Kidney (tissue), 14 donors: ENCODE measurements around the gene AOPEP. TPM values are rescaled to one million over a fixed set of nuclear protein-coding genes. Genes with fewer than 3 reads are reported as not detected.

ENCODE experiments used
- DNase-seq, 5 donors: peaks; one replicate each; pipeline ENCODE4 v3.0.0-alpha.2; 2013 to 2020
- FAIRE-seq: peaks from 2 replicates; lab custom pipeline; 2012; peaks lifted over from hg19 to GRCh38; lab: Jason Lieb, UNC
- H3K27ac ChIP-seq, 2 donors: one replicate each; pipeline ENCODE4 v1.7.0; 2013; ENCODE audit warnings: low read depth in 2 of 2, low read length in 2 of 2, inconsistent platforms in 1 of 2
- H3K27me3 ChIP-seq: one replicate; pipeline ENCODE4 v1.7.1; 2013; ENCODE audit warnings: low read length, inconsistent platforms; ENCODE audit not compliant: control insufficient read depth, insufficient read depth
- H3K36me3 ChIP-seq, 3 donors: one replicate each; pipeline versions ENCODE4 v1.7.0 to v1.7.1; 2013; ENCODE audit warnings: low read length in 3 of 3, control low read depth in 1 of 3, inconsistent platforms in 1 of 3; ENCODE audit not compliant: insufficient read depth in 3 of 3, control insufficient read depth in 2 of 3
- H3K4me1 ChIP-seq, 3 donors: one replicate each; pipeline versions ENCODE4 v1.7.0 to v1.7.1; 2013; ENCODE audit warnings: low read length in 3 of 3, inconsistent platforms in 1 of 3, low read depth in 1 of 3; ENCODE audit not compliant: control insufficient read depth in 2 of 3, insufficient read depth in 2 of 3
- H3K4me3 ChIP-seq, 3 donors: one replicate each; pipeline versions ENCODE4 v1.7.0 to v1.8.1; 2013; ENCODE audit warnings: low read length in 3 of 3, control low read depth in 1 of 3, inconsistent platforms in 1 of 3
- H3K9ac ChIP-seq, 3 donors: one replicate each; pipeline versions ENCODE4 v1.7.0 to v1.7.1; 2013; ENCODE audit warnings: low read length in 3 of 3, control low read depth in 1 of 3, inconsistent platforms in 1 of 3
- H3K9me3 ChIP-seq, 3 donors: one replicate each; pipeline versions ENCODE4 v1.7.0 to v1.7.1; 2013; ENCODE audit warnings: low read length in 3 of 3, control low read depth in 1 of 3, inconsistent platforms in 1 of 3; ENCODE audit not compliant: control insufficient read depth in 2 of 3, insufficient read depth in 1 of 3
- intact Hi-C: fragments of 100-400 bp; cut with DNase I; formaldehyde crosslinking; loops from one replicate; pipeline ENCODE4 v1.11.1; 2022
- polyA plus RNA-seq: library from polyadenylated mRNA; stranded (reverse); fragments of 350-450 nt; fragmentation: Illumina TruSeq; extraction: RNeasy Lipid Tissue Mini Kit (QIAGEN cat#74804); gene quantifications from one replicate; pipeline ENCODE4 v1.2.3, GENCODE V29; 2014; ENCODE audit warnings: low read depth, low replicate concordance; ENCODE audit not compliant: insufficient read depth
- total RNA-seq: library from RNA; stranded (reverse); fragmentation: NEBNext Ultra II Directional; extraction: Animal tissue kit (Norgen Biotek cat#: 25700); gene quantifications from one replicate; pipeline ENCODE4 v1.2.1, GENCODE V29; 2021
- TF ChIP-seq, protein P1 (sequence below): IDR thresholded peaks from 3 replicates; pipeline ENCODE4 v1.5.1; 2012; ENCODE audit warnings: mild to moderate bottlenecking, moderate library complexity, borderline replicate concordance; ENCODE audit not compliant: insufficient read depth; ENCODE audit errors: extremely low read depth
- donor health status: control.
- donor health status: control.
- donor health status: control.
- donor health status: control.
- donor health status: control.
- donor health status: DM: yes; HTN: yes; CAD: no.
- donor health status: Normal renal cell carcinoma (clear cell type).

AOPEP gene
- total and polyA plus RNA-seq, 2 donors from 2014 or later = 52.2 to 119 TPM

DNA sequence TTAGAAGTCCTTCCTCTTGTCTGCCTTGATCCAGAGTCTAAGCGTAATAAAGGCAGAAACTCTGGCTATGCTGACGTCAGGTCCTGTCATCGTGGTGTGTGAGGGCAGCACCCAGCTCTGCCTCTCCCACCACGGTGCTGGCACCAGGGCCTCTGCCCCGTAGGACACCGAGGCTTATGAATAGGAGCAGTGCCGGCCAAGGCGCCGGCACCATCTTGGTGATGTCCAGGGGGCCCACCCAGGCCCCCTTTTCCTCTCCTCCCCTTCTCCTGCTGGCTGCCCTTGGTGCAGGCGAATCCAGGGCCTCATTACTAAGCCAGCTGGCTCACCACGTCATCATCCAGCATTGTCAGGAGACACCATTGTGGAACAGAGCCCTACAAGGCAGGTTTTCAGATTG, 338.7 kb downstream of the AOPEP start:
- no peak overlapping the region for H3K4me3 ChIP-seq
- TF ChIP-seq, protein P1, sequence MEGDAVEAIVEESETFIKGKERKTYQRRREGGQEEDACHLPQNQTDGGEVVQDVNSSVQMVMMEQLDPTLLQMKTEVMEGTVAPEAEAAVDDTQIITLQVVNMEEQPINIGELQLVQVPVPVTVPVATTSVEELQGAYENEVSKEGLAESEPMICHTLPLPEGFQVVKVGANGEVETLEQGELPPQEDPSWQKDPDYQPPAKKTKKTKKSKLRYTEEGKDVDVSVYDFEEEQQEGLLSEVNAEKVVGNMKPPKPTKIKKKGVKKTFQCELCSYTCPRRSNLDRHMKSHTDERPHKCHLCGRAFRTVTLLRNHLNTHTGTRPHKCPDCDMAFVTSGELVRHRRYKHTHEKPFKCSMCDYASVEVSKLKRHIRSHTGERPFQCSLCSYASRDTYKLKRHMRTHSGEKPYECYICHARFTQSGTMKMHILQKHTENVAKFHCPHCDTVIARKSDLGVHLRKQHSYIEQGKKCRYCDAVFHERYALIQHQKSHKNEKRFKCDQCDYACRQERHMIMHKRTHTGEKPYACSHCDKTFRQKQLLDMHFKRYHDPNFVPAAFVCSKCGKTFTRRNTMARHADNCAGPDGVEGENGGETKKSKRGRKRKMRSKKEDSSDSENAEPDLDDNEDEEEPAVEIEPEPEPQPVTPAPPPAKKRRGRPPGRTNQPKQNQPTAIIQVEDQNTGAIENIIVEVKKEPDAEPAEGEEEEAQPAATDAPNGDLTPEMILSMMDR = no peak
- intact Hi-C loops = no loop called here
- peaks cover 2 to 64% (median 55%) of the 10 kb centered on the region in 3 donors for H3K4me1 ChIP-seq
- H3K36me3 ChIP-seq = peaks cover 10 to 64% (median 16%) of the 10 kb centered on the region in 3 donors
- no peaks in the 10 kb centered on the region for H3K27me3 ChIP-seq
- FAIRE-seq (no peak), DNase-seq (peak in 1 of 5 donors; percentile 3)
- no peaks in the 10 kb centered on the region for H3K9me3 ChIP-seq
- H3K27ac ChIP-seq = peak overlapping the region; percentile 81 to 88
- H3K9ac ChIP-seq = peak overlapping the region in 1 of 3 donors; percentile 14

- H3K27ac ChIP-seq = peak overlapping the region in 1 of 2 donors; percentile 3
- FAIRE-seq (no peak), DNase-seq (peak in 1 of 5 donors; percentile 1)
- H3K36me3 ChIP-seq = peaks cover 12 to 69% (median 14%) of the 10 kb centered on the region in 3 donors
- H3K9me3 ChIP-seq = no peaks in the 10 kb centered on the region
- H3K9ac ChIP-seq = no peak overlapping the region
- H3K4me1 ChIP-seq = peaks cover 2 to 76% (median 67%) of the 10 kb centered on the region in 3 donors
- H3K27me3 ChIP-seq = no peaks in the 10 kb centered on the region
- H3K4me3 ChIP-seq = no peak overlapping the region
- TF ChIP-seq, protein P1 = no peak
- intact Hi-C loops = no loop called here
Measured at GRCh38 chr9:95067057-95067456, 340.6 kb downstream of the AOPEP start.

DNA sequence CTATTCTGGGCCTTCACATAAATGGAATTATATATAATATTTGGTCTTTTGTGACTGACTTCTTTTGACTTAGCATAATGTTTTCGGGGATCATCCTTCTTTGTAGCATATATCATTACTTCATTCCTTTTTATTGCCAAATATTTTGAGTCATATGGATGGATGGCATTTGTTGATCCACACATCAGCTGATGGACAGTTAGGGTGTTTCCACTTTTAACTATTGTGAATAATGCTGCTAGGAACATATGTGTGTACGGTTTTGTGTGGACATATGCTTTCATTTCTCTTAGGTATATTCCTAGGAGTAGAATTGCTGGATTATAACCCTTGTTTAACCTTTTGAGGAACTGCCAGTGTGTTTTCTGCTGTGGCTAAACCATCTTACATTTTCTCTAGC, 341.4 kb downstream of the AOPEP start:
- DNase-seq (no peak), FAIRE-seq (no peak)
- TF ChIP-seq, protein P1 = no peak
- intact Hi-C loops = no loop called here
- Histone ChIP-seq H3K4me3 (no peak overlapping the region), H3K4me1 (peaks cover 2 to 73% (median 63%) of the 10 kb centered on the region in 3 donors), H3K9me3 (no peaks in the 10 kb centered on the region), H3K27me3 (no peaks in the 10 kb centered on the region), H3K27ac (no peak overlapping the region), H3K36me3 (peaks cover 9 to 62% (median 12%) of the 10 kb centered on the region in 3 donors), H3K9ac (no peak overlapping the region)
